Mucosa of rectum (tissue), 2 donors: Measurements from ENCODE around the gene S100A1.
A peak's percentile ranks its signal among the peaks of the same experiment; 100 is the strongest.

Experiments
- H3K27ac ChIP-seq, 2 donors: one replicate each; pipeline ENCODE4 v1.7.0; 2013; ENCODE audit warnings: inconsistent platforms in 2 of 2, low read depth in 2 of 2, low read length in 2 of 2
- H3K27me3 ChIP-seq, 2 donors: one replicate each; pipeline ENCODE4 v1.7.0; 2013; ENCODE audit warnings: low read length in 2 of 2; ENCODE audit not compliant: control insufficient read depth in 2 of 2, insufficient read depth in 2 of 2
- H3K36me3 ChIP-seq, 2 donors: one replicate each; pipeline ENCODE4 v1.7.0; 2013; ENCODE audit warnings: low read length in 2 of 2; ENCODE audit not compliant: control insufficient read depth in 2 of 2, insufficient read depth in 2 of 2
- H3K4me1 ChIP-seq, 2 donors: one replicate each; pipeline ENCODE4 v1.7.0; 2013; ENCODE audit warnings: low read length in 2 of 2, mild to moderate bottlenecking in 1 of 2; ENCODE audit not compliant: control insufficient read depth in 2 of 2, insufficient read depth in 2 of 2
- H3K4me3 ChIP-seq, 2 donors: one replicate each; pipeline ENCODE4 v1.7.0; 2013; ENCODE audit warnings: low read length in 2 of 2
- H3K9ac ChIP-seq, 2 donors: one replicate each; pipeline ENCODE4 v1.7.0; 2013; ENCODE audit warnings: low read length in 2 of 2, low read depth in 1 of 2, mild to moderate bottlenecking in 1 of 2
- H3K9me3 ChIP-seq, 2 donors: one replicate each; pipeline ENCODE4 v1.7.0; 2013; ENCODE audit warnings: low read length in 2 of 2; ENCODE audit not compliant: control insufficient read depth in 2 of 2
- donor health status: healthy.
- donor health status: Normal muscosa, but diverticular disease.

The S100A1 gene

GRCh38 chr1:153677718-153678518, 49.7 kb downstream of the S100A1 start:
- no peaks in the 10 kb centered on the region for H3K36me3 ChIP-seq
- H3K4me3 ChIP-seq: peak overlapping the region; percentile 27 to 64
- H3K27me3 ChIP-seq: peaks cover 15 to 39% of the 10 kb centered on the region in 2 donors
- H3K4me1 ChIP-seq: peaks cover 17 to 19% of the 10 kb centered on the region in 2 donors
- no peak overlapping the region for H3K27ac ChIP-seq
- peak overlapping the region in 1 of 2 donors; percentile 40 for H3K9ac ChIP-seq
- H3K9me3 ChIP-seq: no peaks in the 10 kb centered on the region

- peaks cover 15 to 39% of the 10 kb centered on the region in 2 donors for H3K27me3 ChIP-seq
Observed at GRCh38 chr1:153678519-153679336, 50.5 kb downstream of the S100A1 start, which contains the start of gene NPR1. NPR1 (plus strand) TSS chr1:153678688; CDS start chr1:153679109, 421 bp downstream.

GRCh38 chr1:153679337-153680119, 51.3 kb downstream of the S100A1 start:
- peak overlapping the region; percentile 54 to 64 for H3K4me3 ChIP-seq
- no peaks in the 10 kb centered on the region for H3K9me3 ChIP-seq
- H3K27me3 ChIP-seq: peaks cover 15 to 39% of the 10 kb centered on the region in 2 donors
- H3K9ac ChIP-seq: peak overlapping the region in 1 of 2 donors; percentile 41
- peak overlapping the region in 1 of 2 donors; percentile 16 for H3K27ac ChIP-seq
- H3K36me3 ChIP-seq: no peaks in the 10 kb centered on the region
- H3K4me1 ChIP-seq: peaks cover 17 to 19% of the 10 kb centered on the region in 2 donors

More at GRCh38 chr1:153678519-153679336, 50.5 kb downstream of the S100A1 start, which contains the start of gene NPR1:
- Histone ChIP-seq H3K9ac (peak within 1 kb of the TSS in 1 of 2 donors; percentile 41), H3K9me3 (no peaks in the 10 kb centered on the region), H3K27ac (peak within 1 kb of the TSS in 1 of 2 donors; percentile 16), H3K4me3 (peak within 1 kb of the TSS; percentile 54 to 64), H3K36me3 (no peaks in the 10 kb centered on the region), H3K4me1 (peaks cover 17 to 19% of the 10 kb centered on the region in 2 donors)

- Histone ChIP-seq H3K27ac (no peak overlapping the region), H3K27me3 (peaks cover 15 to 39% of the 10 kb centered on the region in 2 donors), H3K36me3 (no peaks in the 10 kb centered on the region), H3K4me3 (peak overlapping the region; percentile 47 to 54), H3K9me3 (no peaks in the 10 kb centered on the region), H3K4me1 (peaks cover 17 to 19% of the 10 kb centered on the region in 2 donors), H3K9ac (no peak overlapping the region)
Observed at GRCh38 chr1:153680120-153680403, 51.8 kb downstream of the S100A1 start.
